NCI-H524 treated with DMSO at 0.1 percent for 48 hours (cell line): ENCODE results near the gene LGALS8.

Source experiments
- DNase-seq: peaks from one replicate; lab custom pipeline; 2025; lab: John Stamatoyannopoulos, UW

Gene LGALS8

GRCh38 chr1:236602171-236602570 is 78.4 kb downstream of the LGALS8 start:
- no peak for DNase-seq
